Peyer's patch (tissue), 4 donors: ENCODE results near the gene MIER2.

Experiments
- CTCF ChIP-seq, 6 experiments: fragments of 450-650 bp in 4 of 6; fragments of 200-600 bp in 2 of 6; sonication (generic) in 1 of 6; IDR thresholded peaks; one replicate each; pipeline ENCODE4 v1.5.1; 2017 to 2019; ENCODE audit warnings: antibody characterized with exemption in 6 of 6, mild to moderate bottlenecking in 3 of 6, moderate library complexity in 1 of 6
- POLR2A ChIP-seq, 2 donors: fragments of 450-650 bp; IDR thresholded peaks; one replicate each; pipeline ENCODE4 v1.5.1; 2017; ENCODE audit warnings: antibody characterized with exemption in 2 of 2, mild to moderate bottlenecking in 2 of 2, moderate library complexity in 2 of 2

GRCh38 chr19:325173-325936, 19.2 kb downstream of the MIER2 start:
- TF ChIP-seq CTCF (IDR thresholded peaks at IDR 0.05), result no peak
- no peak for TF ChIP-seq POLR2A (IDR thresholded peaks at IDR 0.05)
